Prostate gland (tissue), 2 donors: ENCODE results near the gene DACH1. TPM values are rescaled to one million over a fixed set of nuclear protein-coding genes. Genes with fewer than 3 reads are reported as not detected.

Experiments used
- DNase-seq: peaks from one replicate; pipeline ENCODE4 v3.0.0-alpha.2; 2019; ENCODE audit warnings: low spot score
- H3K27ac ChIP-seq, 2 donors: fragments of 200-600 bp; sonication (generic); 2 replicates each; pipeline ENCODE4 v1.5.1; 2017 to 2019
- H3K27me3 ChIP-seq: fragments of 200-600 bp; sonication (generic); replicated peaks from 2 replicates; pipeline ENCODE4 v1.5.1; 2019; ENCODE audit not compliant: insufficient read depth
- H3K36me3 ChIP-seq, 2 donors: fragments of 200-600 bp; sonication (generic); 1 replicate in 1 of 2; 2 replicates in 1 of 2; pipeline versions ENCODE4 v1.5.1 to v1.8.1; 2017 to 2019
- H3K4me1 ChIP-seq: fragments of 200-600 bp; sonication (generic); replicated peaks from 2 replicates; pipeline ENCODE4 v1.5.1; 2019
- H3K4me3 ChIP-seq, 2 donors: fragments of 200-600 bp; sonication (generic); 2 replicates each; pipeline ENCODE4 v1.5.1; 2017 to 2019
- H3K9me3 ChIP-seq: fragments of 200-600 bp; sonication (generic); 2 replicates; pipeline ENCODE4 v1.5.1; 2017
- CTCF ChIP-seq, 4 experiments: fragments of 200-600 bp in 2 of 4; fragments of 450-650 bp in 2 of 4; sonication (generic) in 2 of 4; IDR thresholded peaks; 1 replicate in 3 of 4; 2 replicates in 1 of 4; pipeline ENCODE4 v1.5.1; 2016 to 2019; ENCODE audit warnings: antibody characterized with exemption in 4 of 4, mild to moderate bottlenecking in 2 of 4, moderate library complexity in 2 of 4
- POLR2A ChIP-seq: fragments of 450-650 bp; IDR thresholded peaks from one replicate; pipeline ENCODE4 v1.6.1; 2016; ENCODE audit warnings: antibody characterized with exemption, mild to moderate bottlenecking
- POLR2AphosphoS5 ChIP-seq: sonication (generic); formaldehyde crosslinking; IDR thresholded peaks from one replicate; pipeline ENCODE4 v1.6.1; 2017; ENCODE audit warnings: antibody characterized with exemption
- WGBS: methylation state at CpG from one replicate; pipeline ENCODE4 v1.1.5; 2018; 5-methylcytosine and 5-hydroxymethylcytosine counted together
- intact Hi-C: fragments of 100-400 bp; cut with DNase I; formaldehyde crosslinking; loops from one replicate; pipeline ENCODE4 v1.14.2; 2022
- total RNA-seq, 2 donors: library from RNA; depleted of rRNA; stranded (reverse); fragments of >200 nt; gene quantifications; one replicate each; pipeline ENCODE4 v1.1.0, GENCODE V29; 2016

DACH1 gene
- total RNA-seq, 2 donors from 2014 or later: 14.6 to 18.0 TPM

DNA sequence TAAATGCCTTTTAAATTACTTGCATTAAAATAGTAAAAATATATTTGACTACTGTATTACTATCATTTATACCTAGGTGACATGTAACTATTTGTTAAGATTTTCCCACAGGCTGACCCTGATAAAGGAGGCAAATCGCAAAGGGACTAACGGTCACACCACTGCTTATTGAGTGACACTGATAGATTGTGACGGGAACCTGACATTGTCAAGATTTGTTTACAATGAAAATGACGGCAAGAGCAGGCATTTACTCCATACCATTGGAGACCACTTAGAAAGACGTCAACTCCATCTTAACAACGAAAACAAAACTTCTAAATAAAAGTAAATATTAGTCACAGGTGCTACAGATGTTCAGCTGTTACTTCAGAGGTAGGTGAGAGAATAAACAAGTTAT lies 289.0 kb downstream of the DACH1 start:
- Histone ChIP-seq H3K36me3 (no peaks in the 10 kb centered on the region), H3K27ac (no peak overlapping the region), H3K4me3 (no peak overlapping the region), H3K4me1 (no peaks in the 10 kb centered on the region), H3K9me3 (no peaks in the 10 kb centered on the region), H3K27me3 (no peaks in the 10 kb centered on the region)
- intact Hi-C loops: no loop called here
- DNase-seq: no peak
- TF ChIP-seq POLR2A (no peak), POLR2AphosphoS5 (no peak), CTCF (IDR thresholded peaks at IDR 0.05) (no peak)
- 94% methylated on average over 6 of the region's 6 CpGs for WGBS

GRCh38 chr13:71577127-71577526 lies 289.9 kb downstream of the DACH1 start:
- intact Hi-C loops: no loop called here
- DNase-seq: no peak
- 95% methylated on average over 2 of the region's 2 CpGs for WGBS

GRCh38 chr13:71576571-71576970 lies 290.4 kb downstream of the DACH1 start:
- no peak overlapping the region for H3K4me3 ChIP-seq
- no peaks in the 10 kb centered on the region for H3K4me1 ChIP-seq
- TF ChIP-seq POLR2AphosphoS5 (no peak), POLR2A (no peak), CTCF (IDR thresholded peaks at IDR 0.05) (no peak)
- no peaks in the 10 kb centered on the region for H3K36me3 ChIP-seq
- intact Hi-C loops: no loop called here
- 89% methylated on average over 1 of the region's 1 CpG for WGBS
- no peaks in the 10 kb centered on the region for H3K27me3 ChIP-seq
- H3K9me3 ChIP-seq: no peaks in the 10 kb centered on the region
- DNase-seq: no peak
- no peak overlapping the region for H3K27ac ChIP-seq

More at GRCh38 chr13:71577127-71577526, 289.9 kb downstream of the DACH1 start:
- TF ChIP-seq CTCF (IDR thresholded peaks at IDR 0.05) (no peak), POLR2AphosphoS5 (no peak), POLR2A (no peak)
- Histone ChIP-seq H3K4me1 (no peaks in the 10 kb centered on the region), H3K9me3 (no peaks in the 10 kb centered on the region), H3K36me3 (no peaks in the 10 kb centered on the region), H3K27me3 (no peaks in the 10 kb centered on the region), H3K27ac (no peak overlapping the region), H3K4me3 (no peak overlapping the region)

GRCh38 chr13:71546881-71547280 lies 320.1 kb downstream of the DACH1 start:
- DNase-seq: no peak
- H3K4me3 ChIP-seq: no peak overlapping the region
- intact Hi-C loops: no loop called here
- WGBS: 76% methylated on average over 4 of the region's 4 CpGs
- no peaks in the 10 kb centered on the region for H3K27me3 ChIP-seq
- TF ChIP-seq CTCF (IDR thresholded peaks at IDR 0.05) (no peak), POLR2A (no peak), POLR2AphosphoS5 (no peak)
- H3K36me3 ChIP-seq: no peaks in the 10 kb centered on the region
- no peaks in the 10 kb centered on the region for H3K4me1 ChIP-seq
- H3K27ac ChIP-seq: no peak overlapping the region
- no peaks in the 10 kb centered on the region for H3K9me3 ChIP-seq

GRCh38 chr13:71540098-71540497 lies 326.9 kb downstream of the DACH1 start:
- WGBS: 73% methylated on average over 1 of the region's 1 CpG
- Histone ChIP-seq H3K9me3 (no peaks in the 10 kb centered on the region), H3K4me1 (no peaks in the 10 kb centered on the region), H3K36me3 (no peaks in the 10 kb centered on the region), H3K4me3 (no peak overlapping the region), H3K27me3 (no peaks in the 10 kb centered on the region), H3K27ac (no peak overlapping the region)
- intact Hi-C loops: no loop called here
- no peak for DNase-seq
- TF ChIP-seq POLR2A: no peak
- TF ChIP-seq POLR2AphosphoS5: no peak
- TF ChIP-seq CTCF (IDR thresholded peaks at IDR 0.05): no peak
